ENCODE data around the gene PRAMEF12.

PRAMEF12 gene

GRCh38 chr1:12757836-12758235, 15.7 kb upstream of the PRAMEF12 start:
- no peak overlapping the region for H3K4me3 ChIP-seq (ENCODE audit: low read depth, low read length)
- no peak for TF ChIP-seq CTCF (IDR thresholded peaks at IDR 0.05; ENCODE audit: low read depth, low read length, missing control alignments)
- DNase-seq (ENCODE audit: low read depth), result no peak

GRCh38 chr1:12760256-12760795, 13.2 kb upstream of the PRAMEF12 start:
- DNase-seq (ENCODE audit: low read depth), result no peak
- peak; percentile 70 for TF ChIP-seq CTCF (IDR thresholded peaks at IDR 0.05; ENCODE audit: low read depth, low read length, missing control alignments)
- no peak overlapping the region for H3K4me3 ChIP-seq (ENCODE audit: low read depth, low read length)

GRCh38 chr1:12761781-12762180, 11.8 kb upstream of the PRAMEF12 start:
- DNase-seq (ENCODE audit: low read depth), result no peak
- H3K4me3 ChIP-seq (ENCODE audit: low read depth, low read length), result no peak overlapping the region
- TF ChIP-seq CTCF (IDR thresholded peaks at IDR 0.05; ENCODE audit: low read depth, low read length, missing control alignments), result no peak

GRCh38 chr1:12762766-12763165, 10.8 kb upstream of the PRAMEF12 start:
- H3K4me3 ChIP-seq (ENCODE audit: low read depth, low read length), result no peak overlapping the region
- no peak for TF ChIP-seq CTCF (IDR thresholded peaks at IDR 0.05; ENCODE audit: low read depth, low read length, missing control alignments)
- DNase-seq (ENCODE audit: low read depth), result no peak

- no peak overlapping the region for H3K4me3 ChIP-seq (ENCODE audit: low read depth, low read length)
- TF ChIP-seq CTCF (IDR thresholded peaks at IDR 0.05; ENCODE audit: low read depth, low read length, missing control alignments), result no peak
These were observed 10.1 kb upstream of the PRAMEF12 start for GRCh38 chr1:12763479-12763878.

GRCh38 chr1:12764016-12764415, 9.5 kb upstream of the PRAMEF12 start:
- no peak for TF ChIP-seq CTCF (IDR thresholded peaks at IDR 0.05; ENCODE audit: low read depth, low read length, missing control alignments)
- DNase-seq (ENCODE audit: low read depth), result no peak
- H3K4me3 ChIP-seq (ENCODE audit: low read depth, low read length), result no peak overlapping the region

More at GRCh38 chr1:12763479-12763878, 10.1 kb upstream of the PRAMEF12 start:
- DNase-seq (ENCODE audit: low read depth), result no peak

- no peak overlapping the region for H3K4me3 ChIP-seq (ENCODE audit: low read depth, low read length)
- no peak for TF ChIP-seq CTCF (IDR thresholded peaks at IDR 0.05; ENCODE audit: low read depth, low read length, missing control alignments)
- DNase-seq (ENCODE audit: low read depth), result no peak
These were observed 4.5 kb upstream of the PRAMEF12 start for GRCh38 chr1:12769031-12769430.
